Activated CD4-positive, alpha-beta memory T cell treated with anti-CD3 and anti-CD28 coated beads for 36 hours (primary cell): Measurements from ENCODE around the gene TLR6. TPM values are rescaled to one million over a fixed set of nuclear protein-coding genes. Genes with fewer than 3 reads are reported as not detected.
A peak's percentile ranks its signal among the peaks of the same experiment; 100 is the strongest.
"Not testable (repeated sequence)": the region's sequence is repeated elsewhere in the genome, so short reads cannot be mapped to it uniquely, and the experiment has no call there.

Source experiments
- CTCF ChIA-PET: fragments of 350-600 bp; sonication (Branson Sonifier 250); formaldehyde crosslinking; loops from one replicate; lab custom pipeline; 2021; ENCODE audit warnings: antibody characterized with exemption, inconsistent platforms; lab: Charles Lee
- POLR2A ChIA-PET: fragments of 350-600 bp; sonication (Branson Sonifier 250); formaldehyde crosslinking; loops from one replicate; lab custom pipeline; 2021; ENCODE audit warnings: antibody characterized with exemption; lab: Charles Lee
- DNase-seq: peaks from one replicate; pipeline ENCODE4 v3.0.0-alpha.2; 2020
- H3K27ac Mint-ChIP-seq: one replicate; pipeline ENCODE4 v1.8.0; 2021; ENCODE audit warnings: mixed read lengths
- H3K27me3 Mint-ChIP-seq: one replicate; pipeline ENCODE4 v1.8.0; 2021; ENCODE audit warnings: mixed read lengths
- H3K36me3 Mint-ChIP-seq: one replicate; pipeline ENCODE4 v1.8.0; 2021; ENCODE audit warnings: mixed read lengths
- H3K4me1 Mint-ChIP-seq: one replicate; pipeline ENCODE4 v1.8.0; 2021; ENCODE audit warnings: low read depth, mixed read lengths
- H3K4me3 Mint-ChIP-seq: one replicate; pipeline ENCODE4 v1.8.0; 2021; ENCODE audit warnings: mild to moderate bottlenecking, mixed read lengths
- H3K9me3 Mint-ChIP-seq: one replicate; pipeline ENCODE4 v1.8.0; 2021; ENCODE audit warnings: mixed read lengths
- intact Hi-C: fragments of 100-400 bp; cut with micrococcal nuclease; formaldehyde crosslinking; loops from one replicate; pipeline ENCODE4 v1.15.1; 2023
- microRNA-seq: library from miRNA; unstranded; fragments of <30 nt; microRNA quantifications from one replicate; pipeline ENCODE4 v1.2.0, GENCODE V29; 2022; ENCODE audit warnings: borderline number of aligned reads, borderline microRNAs expressed, borderline replicate concordance
- total RNA-seq, 2 experiments: library from RNA; stranded (reverse); gene quantifications; one replicate each; pipeline ENCODE4 v1.2.3, GENCODE V29; 2021

TLR6 gene
- total RNA-seq, 2 experiments from 2014 or later: 1.4 to 2.2 TPM

DNA sequence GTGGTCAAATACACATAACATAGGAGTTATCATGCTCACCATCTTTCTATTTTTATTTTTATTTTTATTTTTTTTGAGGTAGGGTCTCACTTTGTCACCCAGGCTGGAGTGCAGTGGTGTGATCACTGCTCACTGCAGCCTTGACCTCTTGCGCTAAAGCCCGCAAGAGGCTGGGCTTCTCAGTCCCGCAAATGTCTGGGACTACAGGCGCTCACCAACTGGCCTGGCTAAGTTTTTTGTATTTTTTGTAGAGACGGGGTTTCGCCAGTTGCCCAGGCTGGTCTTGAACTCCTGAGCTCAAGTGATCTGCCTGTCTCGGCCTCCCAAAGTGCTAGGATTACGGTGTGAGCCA, 73.5 kb downstream of the TLR6 start:
- intact Hi-C loops: loop anchor here (1.0 to 2.0 kb wide), 2 partner anchors 22 to 24 kb away; partner anchors contain the start of gene TLR1
- no peak overlapping the region for H3K27ac Mint-ChIP-seq
- H3K9me3 Mint-ChIP-seq: no peaks in the 10 kb centered on the region
- H3K27me3 Mint-ChIP-seq: peaks cover 2% of the 10 kb centered on the region
- no peaks in the 10 kb centered on the region for H3K36me3 Mint-ChIP-seq
- DNase-seq: no peak
- ChIA-PET CTCF (interaction anchor here (0.6 to 4.2 kb wide), 32 partner anchors 9 to 721 kb away, joined by 3 to 78 read pairs (median 4); partner anchors contain the start of genes TLR1, TLR6 and WDR19), POLR2A (no interaction called here)
- H3K4me1 Mint-ChIP-seq: peaks cover 4% of the 10 kb centered on the region
- H3K4me3 Mint-ChIP-seq: no peak overlapping the region

- intact Hi-C loops: loop anchor here (1.0 to 2.0 kb wide), 2 partner anchors 22 to 23 kb away; partner anchors contain the start of gene TLR1
Observed at GRCh38 chr4:38782452-38783108, 74.0 kb downstream of the TLR6 start, which contains the start of gene TLR10. TSS of gene TLR10 (minus strand) at chr4:38782990. CDS start at chr4:38775590, 7,400 bp downstream.

DNA sequence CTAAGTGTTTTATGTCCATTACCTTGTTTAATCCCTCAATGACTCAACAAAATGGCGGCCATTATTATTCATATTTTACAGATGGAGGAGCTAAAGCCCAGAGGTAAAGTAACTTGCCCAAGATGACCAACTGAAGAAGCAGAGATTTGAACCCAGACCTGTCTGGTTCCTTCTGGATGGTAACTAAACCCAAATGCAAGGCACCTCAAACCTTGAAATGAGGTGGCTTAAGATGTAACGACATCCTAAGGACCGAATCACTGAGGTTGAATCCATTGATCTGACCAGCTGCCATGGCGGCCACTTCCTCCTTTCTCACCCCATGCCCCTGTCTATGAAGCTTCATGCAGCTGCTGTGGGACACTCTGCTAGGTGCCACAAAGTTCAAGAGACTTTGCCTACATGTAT, 74.8 kb downstream of the TLR6 start:
- intact Hi-C loops: loop anchor here (2.0 kb wide), 1 partner anchor 23 kb away; the partner anchor contains the start of gene TLR1
- Mint-ChIP-seq H3K4me3 (no peak overlapping the region), H3K27ac (no peak overlapping the region), H3K4me1 (peaks cover 4% of the 10 kb centered on the region), H3K36me3 (no peaks in the 10 kb centered on the region), H3K9me3 (no peaks in the 10 kb centered on the region), H3K27me3 (peaks cover 4% of the 10 kb centered on the region)
- no peak for DNase-seq
- ChIA-PET POLR2A (no interaction called here), CTCF (interaction anchor here (0.6 to 4.2 kb wide), 34 partner anchors 9 to 747 kb away, joined by 3 to 78 read pairs (median 5); partner anchors contain the start of genes TLR1, TLR6 and WDR19)

More at GRCh38 chr4:38782452-38783108, 74.0 kb downstream of the TLR6 start, which contains the start of gene TLR10:
- Mint-ChIP-seq H3K36me3 (no peaks in the 10 kb centered on the region), H3K9me3 (no peaks in the 10 kb centered on the region), H3K4me3 (peak within 1 kb of the TSS; percentile 23), H3K4me1 (peaks cover 4% of the 10 kb centered on the region), H3K27ac (no peak within 1 kb of the TSS), H3K27me3 (peaks cover 2% of the 10 kb centered on the region)
- ChIA-PET POLR2A (interaction anchor here (0.5 kb wide), 1 partner anchor 828 kb away, joined by 3 read pairs; no protein-coding TSS in a partner anchor), CTCF (interaction anchor here (0.5 to 4.2 kb wide), 41 partner anchors 9 to 1041 kb away, joined by 3 to 78 read pairs (median 4); partner anchors contain the start of genes TLR1, TLR6 and WDR19)
- DNase-seq: peak; percentile 35

GRCh38 chr4:38780833-38781484, 75.7 kb downstream of the TLR6 start:
- DNase-seq: no peak
- Mint-ChIP-seq H3K4me1 (peaks cover 4% of the 10 kb centered on the region), H3K4me3 (no peak overlapping the region), H3K27me3 (peaks cover 4% of the 10 kb centered on the region), H3K9me3 (no peaks in the 10 kb centered on the region), H3K27ac (no peak overlapping the region), H3K36me3 (no peaks in the 10 kb centered on the region)
- ChIA-PET CTCF (interaction anchor here (1.0 to 4.2 kb wide), 13 partner anchors 8 to 601 kb away, joined by 3 to 78 read pairs (median 8); partner anchors contain the start of genes TLR1 and TLR6), POLR2A (no interaction called here)
- intact Hi-C loops: no loop called here

GRCh38 chr4:38779790-38780189, 76.8 kb downstream of the TLR6 start:
- H3K9me3 Mint-ChIP-seq: peaks cover 1% of the 10 kb centered on the region
- H3K27ac Mint-ChIP-seq: no peak overlapping the region
- POLR2A ChIA-PET: no interaction called here
- intact Hi-C loops: no loop called here
- no peak for DNase-seq
- peaks cover 4% of the 10 kb centered on the region for H3K4me1 Mint-ChIP-seq
- peaks cover 4% of the 10 kb centered on the region for H3K27me3 Mint-ChIP-seq
- no peak overlapping the region for H3K4me3 Mint-ChIP-seq
- CTCF ChIA-PET: interaction anchor here (0.6 to 1.2 kb wide), 4 partner anchors 21 to 803 kb away, joined by 3 to 6 read pairs (median 4); no protein-coding TSS in a partner anchor
- no peaks in the 10 kb centered on the region for H3K36me3 Mint-ChIP-seq

GRCh38 chr4:38777925-38778324, 78.7 kb downstream of the TLR6 start:
- CTCF ChIA-PET, DNase-seq, H3K4me1 Mint-ChIP-seq, POLR2A ChIA-PET, H3K4me3 Mint-ChIP-seq, intact Hi-C loops, H3K9me3 Mint-ChIP-seq, H3K36me3 Mint-ChIP-seq, H3K27ac Mint-ChIP-seq: not testable (repeated sequence)
- peaks cover 11% of the 10 kb centered on the region for H3K27me3 Mint-ChIP-seq

GRCh38 chr4:38775326-38775725, 81.3 kb downstream of the TLR6 start:
- peaks cover 7% of the 10 kb centered on the region for H3K9me3 Mint-ChIP-seq
- H3K36me3 Mint-ChIP-seq: no peaks in the 10 kb centered on the region
- no peak overlapping the region for H3K27ac Mint-ChIP-seq
- ChIA-PET POLR2A (no interaction called here), CTCF (interaction anchor here (1.2 to 2.1 kb wide), 2 partner anchors 16 to 86 kb away, joined by 4 to 6 read pairs; no protein-coding TSS in a partner anchor)
- no peaks in the 10 kb centered on the region for H3K4me1 Mint-ChIP-seq
- no peak overlapping the region for H3K4me3 Mint-ChIP-seq
- intact Hi-C loops: no loop called here
- H3K27me3 Mint-ChIP-seq: peaks cover 9% of the 10 kb centered on the region
- DNase-seq: no peak

GRCh38 chr4:38774181-38774955, 82.2 kb downstream of the TLR6 start:
- peaks cover 9% of the 10 kb centered on the region for H3K27me3 Mint-ChIP-seq
- H3K27ac Mint-ChIP-seq: no peak overlapping the region
- no peaks in the 10 kb centered on the region for H3K4me1 Mint-ChIP-seq
- intact Hi-C loops: no loop called here
- CTCF ChIA-PET: interaction anchor here (1.9 kb wide), 1 partner anchor 15 kb away, joined by 6 read pairs; no protein-coding TSS in a partner anchor
- H3K36me3 Mint-ChIP-seq: no peaks in the 10 kb centered on the region
- peaks cover 7% of the 10 kb centered on the region for H3K9me3 Mint-ChIP-seq
- no peak overlapping the region for H3K4me3 Mint-ChIP-seq
- DNase-seq: no peak
- POLR2A ChIA-PET: no interaction called here

Small RNA genes within 50 kb of the gene (microRNA-seq; reads per million reads assigned to microRNA genes)
- gene MIR574: 1.6 reads per million

Other genes starting within 250 kb of the TLR6 start
- 1 to 10 TPM; 9.1 to 9.9 TPM for gene KLF3, start 192.6 kb downstream of the TLR6 start, total RNA-seq
- under 1 TPM in 1 of 2 experiments, not detected in 1; 0.05 TPM for gene TLR10, start 73.8 kb downstream of the TLR6 start, total RNA-seq
- 1 to 10 TPM; 1.5 to 1.8 TPM for gene TLR1, start 52.0 kb downstream of the TLR6 start, total RNA-seq
- under 1 TPM; 0.50 to 0.65 TPM for gene FAM114A1, start 11.0 kb upstream of the TLR6 start, total RNA-seq
- gene TMEM156, start 175.6 kb upstream of the TLR6 start, total RNA-seq: 10 to 100 TPM; 28.0 to 28.4 TPM
- 10 to 100 TPM; 35.2 to 35.6 TPM for gene KLHL5, start 205.4 kb upstream of the TLR6 start, total RNA-seq